Progenitor cell of endocrine pancreas (in vitro differentiated cells): Measurements from ENCODE around the gene FGD5. TPM values are rescaled to one million over a fixed set of nuclear protein-coding genes. Genes with fewer than 3 reads are reported as not detected.

Source experiments
- DNase-seq: peaks from one replicate; pipeline ENCODE4 v3.0.0; 2021; ENCODE audit warnings: low spot score; ENCODE audit not compliant: unreplicated experiment
- H3K27ac Mint-ChIP-seq: 2 replicates; pipeline ENCODE4 v1.8.0; 2021; ENCODE audit warnings: mild to moderate bottlenecking, moderate library complexity, mixed read lengths
- H3K27me3 Mint-ChIP-seq: 2 replicates; pipeline ENCODE4 v1.8.0; 2021; ENCODE audit warnings: mixed read lengths
- H3K36me3 Mint-ChIP-seq: 2 replicates; pipeline ENCODE4 v1.8.0; 2022; ENCODE audit warnings: mixed read lengths; ENCODE audit not compliant: insufficient read depth
- H3K4me1 Mint-ChIP-seq: 2 replicates; pipeline ENCODE4 v1.8.0; 2021; ENCODE audit warnings: low read depth, mixed read lengths
- H3K4me3 Mint-ChIP-seq: 2 replicates; pipeline ENCODE4 v1.8.0; 2021; ENCODE audit warnings: low read depth, mild to moderate bottlenecking, moderate library complexity, mixed read lengths
- H3K9me3 Mint-ChIP-seq: 2 replicates; pipeline ENCODE4 v1.8.0; 2021; ENCODE audit warnings: low read depth, mixed read lengths
- total RNA-seq: library from RNA; stranded (reverse); gene quantifications from 2 replicates; pipeline ENCODE4 v1.2.1, GENCODE V29; 2021
- TF ChIP-seq, protein P1 (sequence below): fragments of 200-600 bp; sonication (generic); IDR thresholded peaks from one replicate; pipeline ENCODE4 v1.5.0; 2021; ENCODE audit warnings: antibody characterized with exemption, mild to moderate bottlenecking; ENCODE audit not compliant: unreplicated experiment

Gene FGD5
- total RNA-seq, 1 donor from 2014 or later: 0.17 TPM

DNA sequence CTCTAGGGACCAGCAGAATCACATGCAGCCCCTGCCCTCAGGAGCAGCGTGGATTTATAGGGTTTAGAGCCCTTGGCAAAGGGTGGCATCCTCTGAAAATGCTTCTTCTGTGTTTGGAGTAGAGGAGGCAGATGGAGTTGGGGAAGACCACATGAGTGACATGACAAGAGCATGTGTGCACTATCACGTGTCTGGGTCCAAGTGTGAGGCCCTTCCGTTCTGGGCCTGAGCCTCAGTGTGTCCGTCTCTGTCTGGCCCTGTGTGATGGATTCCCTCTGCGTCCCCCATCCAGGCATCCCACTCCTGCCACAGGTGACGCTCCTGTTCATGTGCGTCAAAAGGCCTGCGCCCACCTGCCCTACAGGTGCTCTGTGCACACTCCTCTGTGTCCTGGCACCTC, 30.1 kb downstream of the FGD5 start:
- Mint-ChIP-seq H3K27ac (no peak overlapping the region), H3K36me3 (no peaks in the 10 kb centered on the region), H3K27me3 (peaks cover 56% of the 10 kb centered on the region), H3K4me1 (peaks cover 2% of the 10 kb centered on the region), H3K4me3 (no peak overlapping the region), H3K9me3 (no peaks in the 10 kb centered on the region)
- no peak for DNase-seq
- TF ChIP-seq, protein P1, sequence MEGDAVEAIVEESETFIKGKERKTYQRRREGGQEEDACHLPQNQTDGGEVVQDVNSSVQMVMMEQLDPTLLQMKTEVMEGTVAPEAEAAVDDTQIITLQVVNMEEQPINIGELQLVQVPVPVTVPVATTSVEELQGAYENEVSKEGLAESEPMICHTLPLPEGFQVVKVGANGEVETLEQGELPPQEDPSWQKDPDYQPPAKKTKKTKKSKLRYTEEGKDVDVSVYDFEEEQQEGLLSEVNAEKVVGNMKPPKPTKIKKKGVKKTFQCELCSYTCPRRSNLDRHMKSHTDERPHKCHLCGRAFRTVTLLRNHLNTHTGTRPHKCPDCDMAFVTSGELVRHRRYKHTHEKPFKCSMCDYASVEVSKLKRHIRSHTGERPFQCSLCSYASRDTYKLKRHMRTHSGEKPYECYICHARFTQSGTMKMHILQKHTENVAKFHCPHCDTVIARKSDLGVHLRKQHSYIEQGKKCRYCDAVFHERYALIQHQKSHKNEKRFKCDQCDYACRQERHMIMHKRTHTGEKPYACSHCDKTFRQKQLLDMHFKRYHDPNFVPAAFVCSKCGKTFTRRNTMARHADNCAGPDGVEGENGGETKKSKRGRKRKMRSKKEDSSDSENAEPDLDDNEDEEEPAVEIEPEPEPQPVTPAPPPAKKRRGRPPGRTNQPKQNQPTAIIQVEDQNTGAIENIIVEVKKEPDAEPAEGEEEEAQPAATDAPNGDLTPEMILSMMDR: no peak

DNA sequence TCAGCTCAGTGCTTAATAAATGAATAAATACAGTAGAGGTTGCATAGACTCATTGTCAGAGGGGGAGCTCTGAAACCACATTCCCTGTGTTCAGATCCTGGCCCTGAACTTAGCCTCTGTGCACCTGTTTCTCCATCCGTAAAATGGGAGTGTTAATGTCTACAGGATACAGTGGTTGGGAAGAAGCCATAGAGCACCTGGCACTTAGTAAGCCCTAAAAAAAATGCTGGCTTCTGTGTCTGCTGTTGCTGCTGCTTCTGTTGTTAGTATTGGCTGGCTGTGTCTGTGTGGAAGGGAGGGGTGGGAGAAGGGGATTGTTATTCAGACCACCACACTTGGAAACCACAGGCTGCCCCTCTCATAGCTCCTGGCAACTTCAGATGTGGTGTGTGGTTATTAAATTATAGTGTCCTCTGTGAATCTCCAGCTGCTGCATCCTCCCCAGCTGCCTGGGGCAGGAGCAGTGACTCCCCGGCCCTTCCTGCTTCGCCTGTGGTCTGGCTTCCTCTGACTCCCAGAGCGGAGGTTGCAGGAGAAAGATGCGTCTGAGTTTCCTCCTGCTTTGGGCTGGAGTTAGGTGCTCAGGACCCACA, 31.0 kb downstream of the FGD5 start:
- TF ChIP-seq, protein P1: no peak
- Mint-ChIP-seq H3K4me1 (peaks cover 2% of the 10 kb centered on the region), H3K9me3 (no peaks in the 10 kb centered on the region)

DNA sequence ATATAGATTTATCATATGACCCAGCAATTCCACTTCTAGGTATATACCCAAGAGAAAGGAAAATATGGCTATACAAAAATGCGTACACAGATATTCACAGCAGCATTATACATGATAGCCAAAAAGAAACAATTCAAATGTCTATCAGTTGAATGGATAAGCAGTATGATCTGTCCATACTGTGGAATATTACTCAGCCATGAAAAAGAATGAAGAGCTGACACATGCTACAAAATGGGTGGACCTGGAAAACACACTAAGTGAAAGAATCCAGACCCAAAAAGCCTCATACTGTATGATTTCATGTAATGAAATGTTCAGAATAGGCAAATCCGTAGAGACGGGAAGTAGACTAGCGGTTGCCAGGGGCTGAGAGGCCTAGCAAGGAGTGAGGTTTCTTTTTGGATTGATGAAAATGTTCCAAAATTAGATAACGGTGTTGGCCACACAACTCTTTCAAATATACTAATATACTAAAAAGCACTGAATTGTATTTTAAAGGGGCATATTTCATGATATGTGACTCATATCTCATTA, 33.4 kb downstream of the FGD5 start:
- Mint-ChIP-seq H3K27me3 (peaks cover 26% of the 10 kb centered on the region), H3K36me3 (no peaks in the 10 kb centered on the region), H3K9me3 (peaks cover 9% of the 10 kb centered on the region), H3K4me3 (no peak overlapping the region), H3K4me1 (no peaks in the 10 kb centered on the region), H3K27ac (no peak overlapping the region)
- TF ChIP-seq, protein P1: no peak
- no peak for DNase-seq

More for the DNA sequence above, 31.0 kb downstream of the FGD5 start:
- DNase-seq: no peak
- Mint-ChIP-seq H3K27me3 (peaks cover 50% of the 10 kb centered on the region), H3K4me3 (no peak overlapping the region), H3K27ac (no peak overlapping the region), H3K36me3 (no peaks in the 10 kb centered on the region)

DNA sequence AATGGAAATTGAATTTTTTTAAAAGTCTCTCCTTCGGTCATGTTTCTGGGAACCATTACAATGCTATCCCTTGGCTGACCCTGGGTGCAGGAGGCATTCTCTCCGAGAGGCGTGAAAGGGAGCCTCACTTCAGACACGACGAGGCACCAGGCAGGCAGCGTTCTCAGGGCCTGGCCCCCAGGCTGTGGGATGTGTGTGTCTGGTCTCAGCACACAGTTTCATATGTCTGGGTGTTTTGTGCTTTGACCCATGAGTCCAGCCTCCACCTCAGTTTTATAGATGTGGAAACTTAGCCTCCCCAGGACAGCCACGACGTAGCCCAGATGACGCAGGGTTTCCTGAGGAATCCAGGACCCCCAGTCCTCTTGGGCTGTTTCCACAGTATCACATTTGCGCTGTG, 34.0 kb downstream of the FGD5 start:
- TF ChIP-seq, protein P1: no peak
- Mint-ChIP-seq H3K4me1 (no peaks in the 10 kb centered on the region), H3K4me3 (no peak overlapping the region), H3K9me3 (peaks cover 9% of the 10 kb centered on the region), H3K36me3 (no peaks in the 10 kb centered on the region), H3K27ac (no peak overlapping the region), H3K27me3 (peaks cover 22% of the 10 kb centered on the region)
- no peak for DNase-seq

DNA sequence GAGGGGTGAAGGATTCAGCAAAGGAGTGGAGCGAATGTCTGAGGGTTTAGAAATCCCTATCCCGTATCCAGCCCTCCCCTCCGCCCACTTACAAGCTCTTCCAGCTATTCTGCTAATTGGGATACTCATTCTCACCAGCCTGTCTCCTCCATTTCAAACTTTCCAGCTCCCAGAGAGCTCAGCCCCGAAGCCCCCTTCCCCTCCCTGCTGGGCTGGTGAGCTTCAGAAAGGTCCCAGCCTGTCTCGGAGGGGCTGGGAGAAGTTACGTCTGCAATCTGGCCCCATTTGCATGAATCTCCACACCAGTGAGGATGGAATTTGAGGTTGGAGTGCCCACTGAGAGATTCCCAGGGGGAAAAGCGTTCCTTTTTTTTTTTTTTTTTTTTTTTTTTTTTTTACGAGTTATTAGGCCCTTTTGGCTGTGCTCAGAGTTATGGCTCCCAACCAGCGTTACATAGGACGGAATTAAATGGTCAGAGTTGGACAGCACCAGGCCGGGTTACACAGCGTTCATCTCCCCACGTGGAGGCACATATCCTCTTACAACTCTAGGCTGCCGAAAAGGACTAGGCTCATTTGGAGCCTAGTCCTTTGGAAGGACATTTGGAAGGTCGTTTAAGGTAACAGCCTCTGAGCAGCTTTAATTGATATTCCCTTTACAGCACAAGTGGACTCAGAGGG, 34.6 kb downstream of the FGD5 start:
- no peaks in the 10 kb centered on the region for H3K36me3 Mint-ChIP-seq

More for the DNA sequence above, 34.6 kb downstream of the FGD5 start:
- H3K4me1 Mint-ChIP-seq: no peaks in the 10 kb centered on the region
- H3K27ac Mint-ChIP-seq: no peak overlapping the region
- H3K9me3 Mint-ChIP-seq: peaks cover 9% of the 10 kb centered on the region
- no peak for DNase-seq
- TF ChIP-seq, protein P1: no peak
- H3K27me3 Mint-ChIP-seq: peaks cover 19% of the 10 kb centered on the region
- H3K4me3 Mint-ChIP-seq: no peak overlapping the region
